Omental fat pad (tissue), 4 donors: Measurements from ENCODE around the gene SSNA1. TPM values are rescaled to one million over a fixed set of nuclear protein-coding genes. Genes with fewer than 3 reads are reported as not detected.

Experiments
- ATAC-seq: fragments of 150-250 bp; one replicate; pipeline ENCODE4 v1.9.1; 2016; ENCODE audit warnings: mild to moderate bottlenecking, moderate library complexity; ENCODE audit not compliant: low FRiP score
- DNase-seq: peaks from one replicate; pipeline ENCODE4 v3.0.0-alpha.2; 2019; ENCODE audit warnings: low spot score
- total RNA-seq, 4 donors: library from RNA; depleted of rRNA; stranded (reverse); fragments of >200 nt; gene quantifications; one replicate each; pipeline ENCODE4 v1.1.0, GENCODE V29; 2016
- TF ChIP-seq, protein P1 (sequence below), 3 donors: fragments of 450-650 bp; IDR thresholded peaks; one replicate each; pipeline ENCODE4 v1.5.1; 2016 to 2017; ENCODE audit warnings: antibody characterized with exemption in 3 of 3, mild to moderate bottlenecking in 3 of 3, moderate library complexity in 2 of 3

Gene SSNA1
- total RNA-seq, 4 donors from 2014 or later: 51.2 to 78.2 (median 67.1) TPM

DNA sequence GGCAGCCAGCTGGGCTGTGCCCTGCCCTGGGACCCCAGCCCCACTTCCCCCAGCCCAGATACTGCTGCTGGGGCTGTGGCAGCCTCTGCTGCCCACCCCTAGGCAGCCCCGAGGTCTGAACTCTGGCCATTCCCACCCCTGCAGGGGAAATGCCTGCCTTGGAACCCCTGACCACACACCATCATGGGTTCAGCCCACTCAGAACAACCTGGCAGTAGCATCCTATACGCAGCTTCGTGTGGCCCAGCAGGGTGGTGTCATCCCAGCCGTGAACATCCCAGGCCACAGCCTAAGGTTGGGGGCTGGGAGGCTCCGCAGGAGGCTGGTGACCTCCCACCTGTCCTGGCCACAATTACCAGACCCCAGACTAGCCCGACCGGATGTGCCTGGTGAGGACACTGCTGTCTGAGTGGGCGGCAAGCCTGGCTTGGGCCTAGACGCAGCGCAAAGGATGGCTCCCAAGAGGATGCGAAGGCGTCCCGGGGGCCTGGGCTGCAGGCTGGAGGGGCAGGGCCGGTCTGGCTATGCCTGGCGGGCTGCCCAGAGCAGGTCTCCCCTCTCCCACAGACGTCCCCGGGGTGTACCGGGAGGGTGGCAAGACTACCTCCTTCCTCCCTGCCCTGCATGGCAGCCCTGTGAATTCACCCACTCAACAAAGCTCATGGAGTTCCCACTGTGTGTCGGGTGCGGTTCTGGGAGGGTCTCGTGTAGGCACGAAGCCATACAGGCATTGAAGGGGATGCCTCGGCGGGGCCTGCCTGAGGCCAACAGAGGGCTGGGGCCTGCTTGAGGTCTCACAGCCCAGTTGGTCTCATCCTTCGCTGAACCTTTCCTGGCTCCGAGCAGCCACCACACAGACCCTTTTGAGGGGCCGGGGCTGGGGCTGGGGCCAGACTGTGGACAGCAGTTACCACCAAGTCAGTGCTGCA lies 40.8 kb downstream of the SSNA1 start:
- no peak for ATAC-seq
- no peak for DNase-seq
- TF ChIP-seq, protein P1, sequence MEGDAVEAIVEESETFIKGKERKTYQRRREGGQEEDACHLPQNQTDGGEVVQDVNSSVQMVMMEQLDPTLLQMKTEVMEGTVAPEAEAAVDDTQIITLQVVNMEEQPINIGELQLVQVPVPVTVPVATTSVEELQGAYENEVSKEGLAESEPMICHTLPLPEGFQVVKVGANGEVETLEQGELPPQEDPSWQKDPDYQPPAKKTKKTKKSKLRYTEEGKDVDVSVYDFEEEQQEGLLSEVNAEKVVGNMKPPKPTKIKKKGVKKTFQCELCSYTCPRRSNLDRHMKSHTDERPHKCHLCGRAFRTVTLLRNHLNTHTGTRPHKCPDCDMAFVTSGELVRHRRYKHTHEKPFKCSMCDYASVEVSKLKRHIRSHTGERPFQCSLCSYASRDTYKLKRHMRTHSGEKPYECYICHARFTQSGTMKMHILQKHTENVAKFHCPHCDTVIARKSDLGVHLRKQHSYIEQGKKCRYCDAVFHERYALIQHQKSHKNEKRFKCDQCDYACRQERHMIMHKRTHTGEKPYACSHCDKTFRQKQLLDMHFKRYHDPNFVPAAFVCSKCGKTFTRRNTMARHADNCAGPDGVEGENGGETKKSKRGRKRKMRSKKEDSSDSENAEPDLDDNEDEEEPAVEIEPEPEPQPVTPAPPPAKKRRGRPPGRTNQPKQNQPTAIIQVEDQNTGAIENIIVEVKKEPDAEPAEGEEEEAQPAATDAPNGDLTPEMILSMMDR (IDR thresholded peaks at IDR 0.05): no peak

DNA sequence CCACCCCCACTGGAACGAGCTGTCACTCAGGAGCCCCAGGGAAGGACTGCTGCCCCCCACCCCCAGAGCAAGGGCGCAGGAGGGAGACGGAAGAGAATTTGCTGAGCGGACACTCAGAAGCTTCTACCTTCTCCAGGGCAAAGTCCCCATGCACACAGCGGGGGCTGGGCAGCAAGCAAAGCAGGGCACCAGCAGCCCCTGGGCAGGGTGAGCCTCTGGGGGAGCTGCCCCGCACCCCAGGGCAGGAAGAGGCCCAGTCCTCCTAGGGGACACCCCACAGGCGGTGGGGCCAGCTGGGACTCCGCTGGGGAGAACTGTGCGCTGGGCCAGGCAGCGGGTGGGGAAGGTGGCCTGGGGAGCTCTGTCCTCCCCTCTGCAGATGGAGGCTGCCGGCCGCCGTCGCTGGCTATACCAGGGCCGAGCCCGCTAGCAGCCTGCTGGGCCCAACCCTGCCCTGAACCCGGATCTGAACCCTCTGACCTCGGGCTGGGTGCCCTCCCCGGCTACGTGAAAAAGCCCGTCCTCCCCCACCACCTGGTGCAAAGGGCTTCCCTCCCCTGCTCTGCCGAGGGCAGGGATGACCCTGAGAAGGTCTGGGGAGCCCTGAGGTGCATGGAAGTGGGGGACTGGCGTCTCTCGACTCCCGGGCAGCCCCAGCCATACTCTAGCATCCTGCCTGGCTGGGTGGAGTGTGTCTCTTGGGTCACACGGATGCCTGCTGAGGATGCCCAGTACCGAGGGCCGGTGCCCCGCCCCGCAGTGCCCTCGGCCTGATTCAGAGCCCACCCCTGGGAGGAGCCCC lies 41.6 kb downstream of the SSNA1 start:
- TF ChIP-seq, protein P1 (IDR thresholded peaks at IDR 0.05): no peak
- no peak for ATAC-seq
- no peak for DNase-seq

DNA sequence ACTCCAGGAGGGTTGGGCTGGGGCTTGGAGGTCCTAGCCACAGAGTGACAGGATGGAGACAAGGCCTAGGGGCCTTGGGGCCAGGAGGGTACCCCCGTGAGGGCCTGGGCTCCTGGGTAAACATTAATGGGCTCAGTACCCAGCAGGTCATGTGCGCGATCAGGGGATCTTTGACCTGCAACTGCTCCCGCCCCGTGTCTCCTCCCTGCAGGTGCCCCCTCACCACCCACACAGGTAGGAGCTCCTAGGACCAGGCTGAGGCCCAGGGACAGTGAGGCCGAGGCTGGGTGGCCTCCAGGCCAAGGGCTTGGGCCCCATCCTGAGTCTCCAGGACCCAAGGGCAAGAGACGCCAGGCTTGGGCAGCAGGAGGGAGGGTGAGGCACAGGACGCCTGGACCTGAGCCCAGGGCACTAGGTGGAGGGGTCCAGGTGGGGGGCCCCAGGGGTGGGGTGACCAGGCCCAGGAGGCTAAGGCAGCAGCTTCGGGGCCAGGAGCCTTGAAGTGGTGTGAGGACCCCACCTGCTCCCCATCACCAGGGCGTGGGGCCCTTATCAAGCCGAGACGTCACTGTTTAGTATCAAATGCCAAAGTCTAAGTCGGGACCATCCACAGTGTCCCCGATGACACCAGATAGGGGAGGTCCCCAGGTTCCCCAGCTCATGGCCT lies 42.4 kb downstream of the SSNA1 start, which contains the start of gene SLC34A3:
SLC34A3 (plus strand) TSS at position 197 of the 667 bp plus-strand sequence. CDS start 802 bp downstream, outside the sequence.
- ATAC-seq (no peak), DNase-seq (no peak)
- TF ChIP-seq, protein P1 (IDR thresholded peaks at IDR 0.05): no peak

DNA sequence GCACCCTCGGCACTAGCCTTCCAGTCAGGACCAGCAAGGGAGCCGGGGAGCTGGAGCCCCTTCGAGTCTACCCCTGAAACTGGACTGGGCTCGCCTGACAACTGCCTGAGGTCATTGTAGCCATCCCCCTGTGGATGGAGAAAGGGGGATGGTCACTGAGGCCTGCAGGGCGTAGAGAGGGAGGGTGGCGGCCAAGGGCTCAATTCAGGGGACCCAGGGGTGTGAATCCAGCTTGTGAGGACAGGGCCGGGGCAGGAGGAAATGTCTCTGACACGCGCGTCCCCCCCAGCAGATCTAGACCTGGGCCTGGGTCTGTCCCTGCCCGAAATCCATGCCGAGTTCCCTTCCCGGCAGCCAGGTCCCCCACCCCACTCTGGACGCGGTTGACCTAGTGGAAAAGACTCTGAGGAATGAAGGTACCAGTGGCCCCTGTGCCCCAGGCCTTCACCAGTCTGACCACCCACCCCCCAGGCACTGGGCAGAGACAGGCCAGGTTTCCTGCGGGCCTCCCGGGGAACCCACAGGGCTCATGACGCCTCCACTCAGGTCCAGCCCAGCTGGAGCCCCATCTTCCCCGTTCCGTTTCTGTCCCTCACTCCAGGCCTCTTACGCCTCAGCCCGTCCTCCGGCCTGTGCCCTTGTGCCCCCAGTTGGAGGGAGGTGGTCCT lies 43.0 kb downstream of the SSNA1 start:
- TF ChIP-seq, protein P1 (IDR thresholded peaks at IDR 0.05): no peak
- ATAC-seq (no peak), DNase-seq (no peak)

DNA sequence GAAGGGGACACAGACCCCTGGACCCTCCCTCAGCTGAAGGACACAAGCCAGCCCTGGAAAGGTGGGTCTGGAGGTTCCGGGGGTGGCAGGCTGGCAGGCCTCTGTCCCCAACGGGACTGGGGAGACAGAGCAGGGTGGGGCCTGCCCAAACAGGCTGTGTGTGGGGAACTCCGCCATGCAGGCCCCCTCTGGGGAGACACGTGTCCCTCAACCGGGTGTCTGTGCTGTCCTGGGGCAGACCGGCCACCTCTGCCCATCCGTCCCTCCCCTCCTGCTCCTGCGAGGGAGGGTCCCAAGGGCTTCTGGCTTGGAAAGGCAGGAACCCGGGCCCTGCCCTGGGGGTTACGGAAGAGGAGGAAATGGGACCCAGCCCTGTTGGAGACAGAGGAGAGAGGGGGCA lies 43.6 kb downstream of the SSNA1 start:
- ATAC-seq: no peak
- DNase-seq: no peak
- TF ChIP-seq, protein P1 (IDR thresholded peaks at IDR 0.05): no peak

DNA sequence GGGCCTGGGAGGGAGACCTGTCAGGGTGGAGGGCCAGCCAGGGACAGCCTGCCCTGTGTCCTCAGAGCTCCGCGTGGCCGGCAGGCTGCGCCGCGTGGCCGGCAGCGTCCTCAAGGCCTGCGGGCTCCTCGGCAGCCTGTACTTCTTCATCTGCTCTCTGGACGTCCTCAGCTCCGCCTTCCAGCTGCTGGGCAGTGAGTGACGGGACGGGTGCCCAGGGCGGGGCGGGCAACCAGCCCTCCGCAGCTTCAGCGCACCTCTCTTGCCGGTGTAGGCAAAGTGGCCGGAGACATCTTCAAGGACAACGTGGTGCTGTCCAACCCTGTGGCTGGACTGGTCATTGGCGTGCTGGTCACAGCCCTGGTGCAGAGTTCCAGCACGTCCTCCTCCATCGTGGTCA lies 44.0 kb downstream of the SSNA1 start:
- DNase-seq (no peak), ATAC-seq (no peak)
- TF ChIP-seq, protein P1 (IDR thresholded peaks at IDR 0.05): no peak
